ENCODE measurements around the gene PRKG1.
"Not testable (repeated sequence)": the region's sequence is repeated elsewhere in the genome, so short reads cannot be mapped to it uniquely, and the experiment has no call there.

PRKG1 gene

DNA sequence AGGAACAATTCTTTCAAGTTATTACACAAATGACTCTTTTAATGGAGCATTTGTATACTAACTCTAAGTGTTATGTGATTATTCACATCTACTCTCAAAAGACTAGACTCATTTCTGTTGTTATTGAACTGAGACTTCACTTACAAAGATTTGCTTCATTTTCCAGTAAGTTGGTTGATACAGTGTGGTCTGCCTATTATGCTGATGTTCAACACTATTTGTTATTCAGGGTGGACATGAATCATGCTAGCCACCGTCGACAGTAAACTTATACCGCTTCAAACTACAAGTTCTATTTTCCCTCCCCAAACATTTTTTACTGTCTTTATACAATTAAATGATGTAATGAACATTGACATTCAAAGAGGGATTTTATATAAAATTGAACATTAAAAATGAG, 84.5 kb downstream of the PRKG1 start:
- FAIRE-seq, result no peak
- TF ChIP-seq POLR2AphosphoS5 (IDR thresholded peaks at IDR 0.05; ENCODE audit: low read depth, low read length) (no peak), POU2F2 (IDR thresholded peaks at IDR 0.05; ENCODE audit: low read depth, low read length) (no peak), PAX5 (IDR thresholded peaks at IDR 0.05; ENCODE audit: insufficient read depth, low read length, severe bottlenecking) (no peak), TAF1 (IDR thresholded peaks at IDR 0.05; ENCODE audit: low read depth, low read length) (no peak), POLR2A (IDR thresholded peaks at IDR 0.05; ENCODE audit: low read depth, low read length) (no peak), SPI1 (IDR thresholded peaks at IDR 0.05; ENCODE audit: low read depth, low read length) (no peak)
- no peak for DNase-seq (ENCODE audit: insufficient read length, low spot score)

DNA sequence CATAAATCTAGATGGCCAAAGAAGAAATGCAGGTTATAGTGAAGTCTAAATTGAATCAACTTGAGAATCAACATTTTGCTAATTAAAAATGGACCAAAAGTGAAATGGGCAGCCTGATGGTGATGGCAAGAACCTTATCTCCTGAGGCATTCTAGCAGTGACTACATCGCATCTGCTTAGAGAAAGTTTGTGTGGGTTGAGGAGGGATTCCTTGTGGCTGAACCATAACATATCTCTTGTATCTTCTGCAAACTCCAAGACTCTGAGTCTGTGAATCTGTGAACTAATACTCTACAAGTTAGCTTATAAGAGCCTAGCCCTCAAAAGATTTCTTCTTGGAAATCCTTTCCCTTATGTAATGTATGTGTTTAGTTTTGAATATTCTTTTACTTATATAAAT, 85.6 kb downstream of the PRKG1 start:
- no peak for DNase-seq (ENCODE audit: insufficient read length, low spot score)
- TF ChIP-seq POLR2AphosphoS5 (IDR thresholded peaks at IDR 0.05; ENCODE audit: low read depth, low read length) (no peak), SPI1 (IDR thresholded peaks at IDR 0.05; ENCODE audit: low read depth, low read length) (no peak), POU2F2 (IDR thresholded peaks at IDR 0.05; ENCODE audit: low read depth, low read length) (no peak), TAF1 (IDR thresholded peaks at IDR 0.05; ENCODE audit: low read depth, low read length) (no peak), PAX5 (IDR thresholded peaks at IDR 0.05; ENCODE audit: insufficient read depth, low read length, severe bottlenecking) (no peak)
- no peak for FAIRE-seq

DNA sequence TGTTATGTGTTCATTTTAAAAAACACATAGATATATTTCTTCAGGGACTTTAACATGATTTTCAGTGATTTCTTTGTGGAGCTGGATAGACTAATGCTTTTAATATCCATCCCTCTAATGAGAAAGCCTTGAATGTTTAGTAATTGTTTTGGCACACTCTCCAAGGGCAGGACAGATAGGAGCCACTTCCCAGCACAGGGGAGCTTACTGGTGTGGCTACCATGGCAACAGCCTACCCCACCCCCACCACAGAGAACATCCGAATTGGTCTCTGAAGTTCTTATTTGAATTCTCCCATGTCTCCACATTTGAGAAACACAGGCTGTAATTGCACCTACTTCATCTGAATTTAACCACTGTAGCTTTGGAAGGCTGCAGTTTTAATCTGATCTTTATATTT, 87.7 kb downstream of the PRKG1 start:
- FAIRE-seq (no peak), DNase-seq (ENCODE audit: insufficient read length, low spot score) (no peak)
- TF ChIP-seq TAF1 (IDR thresholded peaks at IDR 0.05; ENCODE audit: low read depth, low read length) (no peak), POLR2AphosphoS5 (IDR thresholded peaks at IDR 0.05; ENCODE audit: low read depth, low read length) (no peak), POLR2A (IDR thresholded peaks at IDR 0.05; ENCODE audit: low read depth, low read length) (no peak), SPI1 (IDR thresholded peaks at IDR 0.05; ENCODE audit: low read depth, low read length) (no peak), PAX5 (IDR thresholded peaks at IDR 0.05; ENCODE audit: insufficient read depth, low read length, severe bottlenecking) (no peak)

DNA sequence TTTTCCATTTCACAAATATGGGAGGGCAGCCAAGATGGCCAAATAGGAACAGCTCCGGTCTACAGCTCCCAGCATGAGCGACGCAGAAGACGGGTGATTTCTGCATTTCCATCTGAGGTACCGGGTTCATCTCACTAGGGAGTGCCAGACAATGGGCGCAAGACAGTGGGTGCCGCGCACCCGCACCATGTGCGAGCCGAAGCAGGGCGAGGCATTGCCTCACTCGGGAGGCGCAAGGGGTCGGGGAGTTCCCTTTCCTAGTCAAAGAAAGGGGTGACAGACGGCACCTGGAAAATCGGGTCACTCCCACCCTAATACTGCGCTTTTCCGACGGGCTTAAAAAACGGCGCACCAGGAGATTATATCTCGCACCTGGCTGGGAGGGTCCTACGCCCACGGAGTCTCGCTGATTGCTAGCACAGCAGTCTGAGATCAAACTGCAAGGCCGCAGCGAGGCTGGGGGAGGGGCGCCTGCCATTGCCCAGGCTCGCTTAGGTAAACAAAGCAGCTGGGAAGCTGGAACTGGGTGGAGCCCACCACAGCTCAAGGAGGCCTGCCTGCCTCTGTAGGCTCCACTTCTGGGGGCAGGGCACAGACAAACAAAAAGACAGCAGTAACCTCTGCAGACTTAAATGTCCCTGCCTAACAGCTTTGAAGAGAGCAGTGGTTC, 89.2 kb downstream of the PRKG1 start:
- DNase-seq (ENCODE audit: insufficient read length, low spot score); FAIRE-seq: not testable (repeated sequence)

DNA sequence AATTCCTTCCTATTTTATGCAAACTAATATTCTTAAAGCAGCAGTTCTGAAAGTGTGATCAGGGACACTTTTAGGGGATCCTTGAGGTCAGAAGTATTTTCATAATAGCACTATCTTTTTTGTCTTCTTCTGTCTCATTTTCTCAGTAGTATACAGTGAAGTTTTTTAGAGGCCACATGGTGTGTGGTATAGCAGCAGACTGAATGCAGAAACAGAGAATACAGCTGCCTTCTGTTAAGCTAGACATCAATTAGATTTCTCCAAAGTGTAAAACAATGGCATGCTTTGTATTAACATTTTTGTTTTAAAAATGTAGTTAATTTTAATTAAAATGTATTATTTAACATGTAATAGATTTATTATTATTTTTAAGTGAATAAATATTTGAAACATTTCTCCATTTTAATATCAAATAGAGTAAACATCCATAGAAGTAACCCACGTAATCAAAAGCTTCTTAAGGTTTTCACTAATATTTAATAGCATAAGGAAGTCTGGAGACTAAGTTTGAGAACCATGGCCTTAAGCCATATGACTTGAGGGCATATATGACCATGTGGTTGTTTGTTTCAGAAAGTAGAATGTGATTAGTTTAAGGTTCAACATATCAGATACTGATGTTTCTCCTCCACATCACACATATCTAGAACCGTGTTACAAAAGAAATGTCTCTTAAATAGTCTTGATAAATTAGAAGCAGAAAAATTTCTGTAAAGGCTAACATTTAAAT, 94.0 kb downstream of the PRKG1 start:
- no peak for DNase-seq (ENCODE audit: insufficient read length, low spot score)
- no peak for FAIRE-seq
- TF ChIP-seq PAX5 (IDR thresholded peaks at IDR 0.05; ENCODE audit: insufficient read depth, low read length, severe bottlenecking) (no peak), SPI1 (IDR thresholded peaks at IDR 0.05; ENCODE audit: low read depth, low read length) (no peak), TAF1 (IDR thresholded peaks at IDR 0.05; ENCODE audit: low read depth, low read length) (no peak), POLR2A (IDR thresholded peaks at IDR 0.05; ENCODE audit: low read depth, low read length) (no peak), POLR2AphosphoS5 (IDR thresholded peaks at IDR 0.05; ENCODE audit: low read depth, low read length) (no peak), POU2F2 (IDR thresholded peaks at IDR 0.05; ENCODE audit: low read depth, low read length) (no peak)

DNA sequence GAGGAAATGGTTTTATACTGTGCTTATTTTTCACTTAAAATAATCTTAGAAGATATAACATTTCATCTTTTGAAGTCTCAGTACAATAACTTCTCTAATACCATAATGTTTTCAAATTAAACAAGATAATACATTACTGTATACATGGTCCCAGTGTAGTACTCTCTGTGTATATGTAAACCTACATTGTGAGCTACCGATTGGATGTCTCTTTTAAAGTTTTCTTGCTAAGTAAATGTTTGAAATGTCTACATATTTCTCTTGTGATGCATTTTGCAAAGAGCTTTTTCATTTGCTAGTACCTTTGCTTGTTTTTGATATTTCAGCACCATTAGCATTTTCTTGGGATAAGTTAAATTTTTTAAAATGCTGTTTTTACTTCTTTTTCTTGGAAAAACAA, 94.8 kb downstream of the PRKG1 start:
- DNase-seq (ENCODE audit: insufficient read length, low spot score), result no peak
- no peak for TF ChIP-seq SPI1 (IDR thresholded peaks at IDR 0.05; ENCODE audit: low read depth, low read length)
- TF ChIP-seq POLR2A (IDR thresholded peaks at IDR 0.05; ENCODE audit: low read depth, low read length), result no peak
- TF ChIP-seq PAX5 (IDR thresholded peaks at IDR 0.05; ENCODE audit: insufficient read depth, low read length, severe bottlenecking), result no peak
- no peak for TF ChIP-seq POLR2AphosphoS5 (IDR thresholded peaks at IDR 0.05; ENCODE audit: low read depth, low read length)
- TF ChIP-seq POU2F2 (IDR thresholded peaks at IDR 0.05; ENCODE audit: low read depth, low read length), result no peak
- TF ChIP-seq TAF1 (IDR thresholded peaks at IDR 0.05; ENCODE audit: low read depth, low read length), result no peak
- no peak for FAIRE-seq

DNA sequence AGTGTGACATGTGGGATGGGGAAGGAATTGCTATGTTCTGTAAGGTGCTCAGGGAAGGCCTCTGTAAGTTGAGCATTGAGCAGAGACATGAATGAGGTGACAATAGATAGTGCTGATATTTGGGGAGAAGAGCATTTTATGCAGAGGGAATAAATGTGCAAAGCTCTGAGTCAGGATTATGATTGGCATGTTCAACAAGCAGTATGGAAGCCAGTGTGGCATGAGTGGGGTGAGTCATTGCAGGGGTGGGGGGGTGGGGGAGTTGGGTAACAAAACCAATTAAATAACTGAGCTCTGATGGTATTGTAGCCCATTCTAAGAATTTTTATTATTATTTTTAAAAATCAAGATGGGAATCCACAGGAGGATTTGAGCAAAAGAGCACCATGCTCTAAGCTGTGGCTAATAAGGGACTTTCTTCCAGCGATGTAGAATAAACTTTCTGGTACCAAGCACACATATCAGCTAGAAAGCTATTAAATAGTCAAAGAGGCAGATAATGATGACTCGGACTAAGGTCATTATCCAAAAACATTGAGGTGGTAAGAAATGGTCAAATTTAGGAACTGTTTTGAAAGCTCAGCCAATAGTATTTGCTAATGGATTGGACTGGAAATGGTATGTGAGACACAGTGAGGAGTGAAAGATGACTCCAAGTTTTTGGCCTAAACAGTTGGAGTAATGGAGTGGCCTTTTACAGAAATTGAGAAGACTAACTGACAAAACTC, 96.4 kb downstream of the PRKG1 start:
- TF ChIP-seq POU2F2 (IDR thresholded peaks at IDR 0.05; ENCODE audit: low read depth, low read length), result no peak
- TF ChIP-seq POLR2AphosphoS5 (IDR thresholded peaks at IDR 0.05; ENCODE audit: low read depth, low read length), result no peak
- no peak for TF ChIP-seq SPI1 (IDR thresholded peaks at IDR 0.05; ENCODE audit: low read depth, low read length)
- no peak for TF ChIP-seq POLR2A (IDR thresholded peaks at IDR 0.05; ENCODE audit: low read depth, low read length)
- no peak for TF ChIP-seq TAF1 (IDR thresholded peaks at IDR 0.05; ENCODE audit: low read depth, low read length)
- TF ChIP-seq PAX5 (IDR thresholded peaks at IDR 0.05; ENCODE audit: insufficient read depth, low read length, severe bottlenecking), result no peak
- DNase-seq (ENCODE audit: insufficient read length, low spot score) (no peak), FAIRE-seq (no peak)

DNA sequence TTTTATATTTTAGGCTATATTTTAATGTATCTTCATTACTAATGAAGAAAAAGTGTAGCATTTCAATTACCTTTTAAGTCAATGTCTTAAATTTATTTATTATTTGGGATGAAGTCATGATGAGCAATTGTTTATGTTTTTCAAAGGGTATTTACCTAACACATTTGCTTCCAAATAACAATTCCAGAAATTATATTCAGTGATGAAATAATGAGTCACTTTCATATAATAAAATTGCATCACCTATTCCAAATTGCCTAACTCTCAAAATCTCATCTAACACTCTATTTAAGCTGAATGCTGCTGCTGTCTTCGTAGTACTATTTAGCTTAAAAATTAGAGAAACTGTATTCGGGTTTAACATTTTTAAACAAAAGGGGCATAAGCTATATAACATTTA, 97.7 kb downstream of the PRKG1 start:
- no peak for DNase-seq (ENCODE audit: insufficient read length, low spot score)
- no peak for FAIRE-seq
- TF ChIP-seq PAX5 (IDR thresholded peaks at IDR 0.05; ENCODE audit: insufficient read depth, low read length, severe bottlenecking), result no peak
- no peak for TF ChIP-seq SPI1 (IDR thresholded peaks at IDR 0.05; ENCODE audit: low read depth, low read length)
- TF ChIP-seq TAF1 (IDR thresholded peaks at IDR 0.05; ENCODE audit: low read depth, low read length), result no peak
- no peak for TF ChIP-seq POLR2AphosphoS5 (IDR thresholded peaks at IDR 0.05; ENCODE audit: low read depth, low read length)
- TF ChIP-seq POLR2A (IDR thresholded peaks at IDR 0.05; ENCODE audit: low read depth, low read length), result no peak
- no peak for TF ChIP-seq POU2F2 (IDR thresholded peaks at IDR 0.05; ENCODE audit: low read depth, low read length)

DNA sequence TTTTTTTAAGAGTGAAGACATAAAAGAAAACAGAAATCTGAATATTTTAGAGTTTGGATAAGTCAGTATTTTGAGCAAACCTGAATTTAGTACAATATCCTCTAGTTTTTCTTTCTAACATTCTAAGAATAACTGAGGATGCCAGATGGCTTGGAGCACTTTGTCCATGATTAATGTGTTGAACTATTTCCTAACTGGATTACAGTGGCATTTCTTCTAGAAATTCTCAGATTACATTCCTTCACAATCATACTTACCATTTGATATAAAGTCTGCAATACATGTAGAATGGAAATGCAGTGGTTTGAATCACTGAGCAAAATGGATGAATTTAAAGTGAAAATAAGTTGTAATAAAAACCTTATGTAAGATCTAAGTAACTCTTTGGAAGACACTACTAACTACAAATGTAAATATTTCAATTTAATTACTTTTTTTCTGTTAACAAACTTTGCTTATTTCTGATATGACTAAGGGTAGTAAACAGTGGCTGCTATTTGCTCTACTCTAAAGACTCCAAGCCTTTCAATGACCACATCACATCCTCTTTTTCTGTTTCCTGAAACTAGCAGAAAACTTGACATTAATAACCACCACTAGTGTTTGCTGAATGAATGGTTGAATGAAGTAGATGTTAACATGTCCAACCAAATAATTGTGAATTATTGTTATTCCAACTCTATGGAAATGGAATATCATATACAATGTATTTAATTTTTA, 102.8 kb downstream of the PRKG1 start:
- FAIRE-seq (no peak), DNase-seq (ENCODE audit: insufficient read length, low spot score) (no peak)
- TF ChIP-seq POLR2AphosphoS5 (IDR thresholded peaks at IDR 0.05; ENCODE audit: low read depth, low read length) (no peak), SPI1 (IDR thresholded peaks at IDR 0.05; ENCODE audit: low read depth, low read length) (no peak), POU2F2 (IDR thresholded peaks at IDR 0.05; ENCODE audit: low read depth, low read length) (no peak), PAX5 (IDR thresholded peaks at IDR 0.05; ENCODE audit: insufficient read depth, low read length, severe bottlenecking) (no peak), TAF1 (IDR thresholded peaks at IDR 0.05; ENCODE audit: low read depth, low read length) (no peak), POLR2A (IDR thresholded peaks at IDR 0.05; ENCODE audit: low read depth, low read length) (no peak)

Measured in GM12891 (cell line).